Measurements from ENCODE around the gene ZBTB21. TPM values are rescaled to one million over a fixed set of nuclear protein-coding genes. Genes with fewer than 3 reads are reported as not detected.

The ZBTB21 gene
- total RNA-seq, 1 experiment from 2014 or later: 18.1 TPM

DNA sequence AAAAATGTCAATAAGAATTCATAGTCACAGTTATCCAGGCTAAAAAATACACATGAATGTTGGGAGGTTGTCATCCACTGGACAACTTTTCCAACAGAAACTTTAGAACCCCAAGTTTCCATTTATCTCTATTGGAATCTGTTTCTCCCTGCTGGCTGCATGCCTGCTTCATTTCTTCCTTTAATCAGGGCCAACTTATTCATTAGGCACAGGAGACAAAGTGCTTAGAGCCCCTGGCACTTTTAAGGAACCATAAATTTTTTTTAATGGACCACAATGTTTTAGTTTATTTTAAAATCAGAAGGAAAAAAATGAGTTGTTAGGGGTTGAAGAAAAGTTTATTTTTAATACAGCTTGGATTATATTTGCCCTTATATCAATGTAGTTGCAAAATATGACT, 29.6 kb downstream of the ZBTB21 start:
- Histone ChIP-seq H4K8ac (replicated peaks; ENCODE audit: insufficient read length, low read depth, low read length) (no peak overlapping the region), H3K56ac (ENCODE audit: insufficient read length, low read depth, low read length) (no peak overlapping the region), H3K4me2 (ENCODE audit: insufficient read depth, insufficient read length, low read length) (no peak overlapping the region), H4K91ac (ENCODE audit: insufficient read length, low read depth, low read length) (no peak overlapping the region), H2BK5ac (ENCODE audit: insufficient read length, low read length) (no peak overlapping the region), H3K23ac (ENCODE audit: insufficient read length, low read depth, low read length) (no peak overlapping the region), H3K4ac (ENCODE audit: low read depth, low read length) (no peak overlapping the region), H2BK12ac (ENCODE audit: insufficient read length, low read depth, low read length) (no peak overlapping the region), H3K27me3 (ENCODE audit: insufficient read depth, low read length) (no peaks in the 10 kb centered on the region), H3K9me3 (ENCODE audit: control insufficient read depth, low read depth, low read length) (peaks cover 4% of the 10 kb centered on the region), H3K9ac (ENCODE audit: extremely low read depth, insufficient read length, low read length) (no peak overlapping the region), H4K20me1 (ENCODE audit: control insufficient read depth, insufficient read depth, insufficient read length) (no peaks in the 10 kb centered on the region), H3K27ac (ENCODE audit: insufficient read length, low read depth, low read length) (no peak overlapping the region), H2BK20ac (ENCODE audit: low read depth, low read length, poor library complexity, severe bottlenecking) (no peak overlapping the region), H3K18ac (ENCODE audit: insufficient read length, low read depth, low read length) (no peak overlapping the region), H2BK120ac (ENCODE audit: low read depth, low read length, poor library complexity, severe bottlenecking) (no peak overlapping the region), H3K23me2 (ENCODE audit: insufficient read length, low read depth, low read length, poor library complexity, severe bottlenecking) (no peaks in the 10 kb centered on the region), H3T11ph (ENCODE audit: low read length) (no peak overlapping the region), H2AK5ac (ENCODE audit: insufficient read length, low read length) (no peak overlapping the region), H4K5ac (ENCODE audit: insufficient read length, low read depth, low read length) (no peak overlapping the region), H2BK15ac (ENCODE audit: low read depth, low read length) (no peak overlapping the region), H3K4me1 (ENCODE audit: insufficient read depth, low read length) (no peaks in the 10 kb centered on the region), H3K14ac (ENCODE audit: insufficient read depth, low read length) (no peak overlapping the region), H3K79me2 (ENCODE audit: insufficient read depth, low read length) (no peaks in the 10 kb centered on the region), H3K79me1 (ENCODE audit: insufficient read depth, low read depth, low read length, poor library complexity, severe bottlenecking) (no peaks in the 10 kb centered on the region), H2AFZ (ENCODE audit: low read length) (no peak overlapping the region)
- Mint-ChIP-seq H3K27ac (no peak overlapping the region), H3K9me3 (peaks cover 11 to 14% of the 10 kb centered on the region in 2 experiments), H3K27me3 (ENCODE audit: low read depth) (peaks cover 8% of the 10 kb centered on the region), H3K4me3 (no peak overlapping the region), H3K4me1 (no peaks in the 10 kb centered on the region), H3K36me3 (ENCODE audit: insufficient read depth in 1 of 3, low read depth in 3 of 3) (peaks cover 0 to 10% (median 9%) of the 10 kb centered on the region in 3 experiments; a peak in 5 of 7 replicates)
- DNase-seq: no peak
- TF ChIP-seq, protein P1, sequence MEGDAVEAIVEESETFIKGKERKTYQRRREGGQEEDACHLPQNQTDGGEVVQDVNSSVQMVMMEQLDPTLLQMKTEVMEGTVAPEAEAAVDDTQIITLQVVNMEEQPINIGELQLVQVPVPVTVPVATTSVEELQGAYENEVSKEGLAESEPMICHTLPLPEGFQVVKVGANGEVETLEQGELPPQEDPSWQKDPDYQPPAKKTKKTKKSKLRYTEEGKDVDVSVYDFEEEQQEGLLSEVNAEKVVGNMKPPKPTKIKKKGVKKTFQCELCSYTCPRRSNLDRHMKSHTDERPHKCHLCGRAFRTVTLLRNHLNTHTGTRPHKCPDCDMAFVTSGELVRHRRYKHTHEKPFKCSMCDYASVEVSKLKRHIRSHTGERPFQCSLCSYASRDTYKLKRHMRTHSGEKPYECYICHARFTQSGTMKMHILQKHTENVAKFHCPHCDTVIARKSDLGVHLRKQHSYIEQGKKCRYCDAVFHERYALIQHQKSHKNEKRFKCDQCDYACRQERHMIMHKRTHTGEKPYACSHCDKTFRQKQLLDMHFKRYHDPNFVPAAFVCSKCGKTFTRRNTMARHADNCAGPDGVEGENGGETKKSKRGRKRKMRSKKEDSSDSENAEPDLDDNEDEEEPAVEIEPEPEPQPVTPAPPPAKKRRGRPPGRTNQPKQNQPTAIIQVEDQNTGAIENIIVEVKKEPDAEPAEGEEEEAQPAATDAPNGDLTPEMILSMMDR (conservative IDR thresholded peaks at IDR 0.05): no peak
